PC-9 (cell line): ENCODE data around the gene USH1G. TPM values are rescaled to one million over a fixed set of nuclear protein-coding genes. Genes with fewer than 3 reads are reported as not detected.

Experiments used
- BruUV-seq: library from RNA; stranded (reverse); fragments of 400-500 nt; replicated peaks from 2 replicates; lab custom pipeline; 2021; lab: Mats Ljungman, UMichigan
- CTCF ChIA-PET: fragments of 300-600 bp; sonication (Branson Sonifier 250); formaldehyde crosslinking; loops from one replicate; lab custom pipeline; 2022; ENCODE audit warnings: antibody characterized with exemption; lab: Charles Lee
- POLR2A ChIA-PET: fragments of 300-600 bp; sonication (Branson Sonifier 250); formaldehyde crosslinking; loops from one replicate; lab custom pipeline; 2022; ENCODE audit warnings: antibody characterized with exemption; ENCODE audit not compliant: unreplicated experiment; lab: Charles Lee
- DNase-seq, 2 experiments: peaks; one replicate each; pipeline versions ENCODE4 v3.0.0 to v3.0.0-alpha.2; 2015 to 2022; ENCODE audit warnings: mixed read lengths in 1 of 2
- H2AFZ ChIP-seq: fragments of 200-600 bp; sonication (generic); 2 replicates; pipeline ENCODE4 v1.8.1; 2017; ENCODE audit warnings: antibody characterized with exemption
- H3F3A ChIP-seq: fragments of 200-600 bp; sonication (generic); 2 replicates; pipeline ENCODE4 v1.8.1; 2017; ENCODE audit warnings: antibody characterized with exemption, mild to moderate bottlenecking, low read depth; ENCODE audit not compliant: insufficient read depth
- H3K27ac ChIP-seq: fragments of 200-600 bp; sonication (generic); 2 replicates; pipeline ENCODE4 v1.6.1; 2016; ENCODE audit warnings: mixed run types
- H3K27me3 ChIP-seq: fragments of 200-600 bp; sonication (generic); 2 replicates; pipeline ENCODE4 v1.6.1; 2016; ENCODE audit warnings: low read depth, mixed run types; ENCODE audit not compliant: insufficient read depth
- H3K36me3 ChIP-seq: fragments of 200-600 bp; sonication (generic); 2 replicates; pipeline ENCODE4 v1.6.1; 2016; ENCODE audit warnings: low read depth, mixed run types
- H3K4me1 ChIP-seq: fragments of 200-600 bp; sonication (generic); replicated peaks from 2 replicates; pipeline ENCODE4 v1.6.1; 2016; ENCODE audit warnings: mixed run types; ENCODE audit not compliant: insufficient read depth
- H3K4me2 ChIP-seq: fragments of 200-600 bp; sonication (generic); 2 replicates; pipeline ENCODE4 v1.6.1; 2017; ENCODE audit warnings: mixed run types
- H3K4me3 ChIP-seq: fragments of 200-600 bp; sonication (generic); 2 replicates; pipeline ENCODE4 v1.6.1; 2016; ENCODE audit warnings: mixed run types
- H3K79me2 ChIP-seq: fragments of 200-600 bp; sonication (generic); 2 replicates; pipeline ENCODE4 v1.6.1; 2017; ENCODE audit warnings: low read depth, mixed run types
- H3K9me2 ChIP-seq: fragments of 200-600 bp; sonication (generic); 2 replicates; pipeline ENCODE4 v1.8.1; 2017; ENCODE audit warnings: mild to moderate bottlenecking; ENCODE audit not compliant: insufficient read depth
- H3K9me3 ChIP-seq: fragments of 200-600 bp; sonication (generic); 2 replicates; pipeline ENCODE4 v1.8.1; 2016; ENCODE audit warnings: low read depth; ENCODE audit not compliant: insufficient read depth
- H4K20me1 ChIP-seq: fragments of 200-600 bp; sonication (generic); 2 replicates; pipeline ENCODE4 v1.8.1; 2017; ENCODE audit not compliant: insufficient read depth
- CTCF ChIP-seq: fragments of 200-600 bp; sonication (generic); conservative IDR thresholded peaks from 2 replicates; pipeline ENCODE4 v1.6.1; 2017; ENCODE audit warnings: mixed run types, antibody characterized with exemption, mild to moderate bottlenecking, moderate library complexity
- EZH2 ChIP-seq: fragments of 200-600 bp; sonication (generic); IDR thresholded peaks from 2 replicates; pipeline ENCODE4 v1.8.0; 2017; ENCODE audit warnings: antibody characterized with exemption, low read depth
- intact Hi-C: fragments of 100-400 bp; cut with micrococcal nuclease; formaldehyde crosslinking; loops from one replicate; pipeline ENCODE4 v1.10.0; 2022; ENCODE audit not compliant: unreplicated experiment
- total RNA-seq: library from RNA; stranded (reverse); gene quantifications from 2 replicates; pipeline ENCODE4 v1.2.3, GENCODE V29; 2021

Gene USH1G
- total RNA-seq, 1 experiment from 2014 or later, result 0.22 TPM

- Histone ChIP-seq H3K9me3 (no peaks in the 10 kb centered on the region), H3K27ac (no peak overlapping the region), H3K4me1 (no peaks in the 10 kb centered on the region), H3F3A (no peaks in the 10 kb centered on the region), H3K36me3 (no peaks in the 10 kb centered on the region), H3K4me2 (no peak overlapping the region), H2AFZ (no peak overlapping the region), H3K79me2 (no peaks in the 10 kb centered on the region), H3K9me2 (no peaks in the 10 kb centered on the region), H3K4me3 (no peak overlapping the region), H3K27me3 (peaks cover 33% of the 10 kb centered on the region), H4K20me1 (no peaks in the 10 kb centered on the region)
- intact Hi-C loops, result no loop called here
- no TSS peak for BruUV-seq
- CTCF ChIA-PET, result no interaction called here
- DNase-seq, result no peak
- TF ChIP-seq CTCF (no peak), EZH2 (no peak)
- POLR2A ChIA-PET, result no interaction called here
These were observed 22.8 kb downstream of the USH1G start for GRCh38 chr17:74900208-74900607.

GRCh38 chr17:74898376-74898946 lies 24.6 kb downstream of the USH1G start:
- Histone ChIP-seq H2AFZ (no peak overlapping the region), H3K4me3 (no peak overlapping the region), H3K27ac (no peak overlapping the region), H3K9me2 (no peaks in the 10 kb centered on the region), H3K79me2 (no peaks in the 10 kb centered on the region), H3K36me3 (no peaks in the 10 kb centered on the region), H3K4me2 (no peak overlapping the region), H3K9me3 (no peaks in the 10 kb centered on the region), H4K20me1 (no peaks in the 10 kb centered on the region), H3K27me3 (peaks cover 46% of the 10 kb centered on the region), H3F3A (no peaks in the 10 kb centered on the region), H3K4me1 (no peaks in the 10 kb centered on the region)
- TF ChIP-seq EZH2 (no peak), CTCF (no peak)
- ChIA-PET POLR2A (interaction anchor here (0.5 kb wide), 2 partner anchors 25 to 977 kb away, joined by 4 to 6 read pairs; no protein-coding TSS in a partner anchor), CTCF (interaction anchor here (0.6 kb wide), 1 partner anchor 229 kb away, joined by 3 read pairs; no protein-coding TSS in a partner anchor)
- no TSS peak for BruUV-seq
- intact Hi-C loops, result no loop called here
- no peak for DNase-seq

- Histone ChIP-seq H3K9me2 (no peaks in the 10 kb centered on the region), H4K20me1 (no peaks in the 10 kb centered on the region), H3K27ac (no peak overlapping the region), H2AFZ (no peak overlapping the region), H3K27me3 (peaks cover 37% of the 10 kb centered on the region), H3K79me2 (no peaks in the 10 kb centered on the region), H3K9me3 (no peaks in the 10 kb centered on the region), H3K36me3 (no peaks in the 10 kb centered on the region), H3K4me3 (no peak overlapping the region), H3K4me2 (no peak overlapping the region), H3K4me1 (no peaks in the 10 kb centered on the region), H3F3A (no peaks in the 10 kb centered on the region)
- CTCF ChIA-PET, result no interaction called here
- POLR2A ChIA-PET, result no interaction called here
- DNase-seq, result no peak
- BruUV-seq, result no TSS peak
- intact Hi-C loops, result no loop called here
- TF ChIP-seq CTCF, result no peak
- no peak for TF ChIP-seq EZH2
These were observed 29.0 kb downstream of the USH1G start for GRCh38 chr17:74893936-74894671.
